ENCODE results near the gene NAB2.
"Not testable (repeated sequence)": the region's sequence is repeated elsewhere in the genome, so short reads cannot be mapped to it uniquely, and the experiment has no call there.

Gene NAB2

GRCh38 chr12:57088354-57089270 is at the start of gene NAB2:
Gene NAB2 (plus strand): TSS chr12:57089114. CDS start chr12:57089272, 158 bp downstream.
- peak; percentile 49 to 55 for ATAC-seq

- no peak for ATAC-seq
Measured at GRCh38 chr12:57040211-57040610, 48.7 kb upstream of the NAB2 start.

- no peak for ATAC-seq
Measured at GRCh38 chr12:57040750-57041149, 48.2 kb upstream of the NAB2 start.

- no peak for ATAC-seq
Measured at GRCh38 chr12:57042695-57043094, 46.2 kb upstream of the NAB2 start.

GRCh38 chr12:57044468-57044867 is 44.4 kb upstream of the NAB2 start:
- no peak for ATAC-seq

GRCh38 chr12:57044889-57045288 is 44.0 kb upstream of the NAB2 start:
- no peak for ATAC-seq

GRCh38 chr12:57046086-57046791 is 42.7 kb upstream of the NAB2 start:
- ATAC-seq = no peak

GRCh38 chr12:57046947-57047890 is 41.7 kb upstream of the NAB2 start:
- ATAC-seq = peak; percentile 83 to 87

- ATAC-seq = no peak
Measured at GRCh38 chr12:57047981-57048380, 40.9 kb upstream of the NAB2 start.

- ATAC-seq = no peak
Measured at GRCh38 chr12:57048423-57049118, 40.3 kb upstream of the NAB2 start.

- no peak for ATAC-seq
Measured at GRCh38 chr12:57049119-57049446, 39.8 kb upstream of the NAB2 start.

GRCh38 chr12:57049890-57050289 is 39.0 kb upstream of the NAB2 start, which contains the start of gene MYO1A:
Gene MYO1A (minus strand): TSS chr12:57050129. CDS start chr12:57048323, 1,806 bp downstream.
- no peak for ATAC-seq

- ATAC-seq = no peak
Measured at GRCh38 chr12:57051011-57051410, 37.9 kb upstream of the NAB2 start.

- ATAC-seq = not testable (repeated sequence)
Measured at GRCh38 chr12:57053146-57053545, 35.8 kb upstream of the NAB2 start.

GRCh38 chr12:57053901-57054300 is 35.0 kb upstream of the NAB2 start:
- ATAC-seq = not testable (repeated sequence)

GRCh38 chr12:57055824-57056223 is 33.1 kb upstream of the NAB2 start:
- no peak for ATAC-seq

GRCh38 chr12:57057067-57057751 is 31.7 kb upstream of the NAB2 start:
- no peak for ATAC-seq

GRCh38 chr12:57058454-57058853 is 30.5 kb upstream of the NAB2 start:
- no peak for ATAC-seq

GRCh38 chr12:57063991-57064685 is 24.8 kb upstream of the NAB2 start:
- peak; percentile 90 to 92 for ATAC-seq

GRCh38 chr12:57066245-57066644 is 22.7 kb upstream of the NAB2 start:
- peak in 1 of 2 donors; percentile 15 for ATAC-seq

- ATAC-seq = peak; percentile 89 to 90
Measured at GRCh38 chr12:57069523-57069922, 19.4 kb upstream of the NAB2 start.
